GM19193 (cell line): ENCODE results near the gene TANGO2.

Experiments
- POLR2A ChIP-seq: IDR thresholded peaks from 4 replicates; pipeline ENCODE4 v1.6.1; 2011; ENCODE audit not compliant: insufficient read depth, insufficient read length; ENCODE audit errors: extremely low read depth

Gene TANGO2

GRCh38 chr22:20060700-20061480 is 40.0 kb downstream of the TANGO2 start:
- no peak for TF ChIP-seq POLR2A

- no peak for TF ChIP-seq POLR2A
Observed at GRCh38 chr22:20061481-20061861, 40.6 kb downstream of the TANGO2 start.

GRCh38 chr22:20062043-20062765 is 41.3 kb downstream of the TANGO2 start:
- TF ChIP-seq POLR2A, result no peak

GRCh38 chr22:20062766-20063083 is 41.8 kb downstream of the TANGO2 start:
- TF ChIP-seq POLR2A, result no peak

GRCh38 chr22:20063271-20064139 is 42.6 kb downstream of the TANGO2 start:
- TF ChIP-seq POLR2A, result no peak

- no peak for TF ChIP-seq POLR2A
Observed at GRCh38 chr22:20064140-20064480, 43.2 kb downstream of the TANGO2 start.

- no peak for TF ChIP-seq POLR2A
Observed at GRCh38 chr22:20064545-20065262, 43.8 kb downstream of the TANGO2 start.

GRCh38 chr22:20065896-20066616 is 45.1 kb downstream of the TANGO2 start:
- TF ChIP-seq POLR2A, result no peak

GRCh38 chr22:20066617-20067383 is 45.9 kb downstream of the TANGO2 start:
- no peak for TF ChIP-seq POLR2A

- TF ChIP-seq POLR2A, result no peak
Observed at GRCh38 chr22:20068640-20069039, 47.7 kb downstream of the TANGO2 start.

GRCh38 chr22:20069331-20070042 is 48.6 kb downstream of the TANGO2 start:
- TF ChIP-seq POLR2A, result no peak

- no peak for TF ChIP-seq POLR2A
Observed at GRCh38 chr22:20071524-20071972, 50.6 kb downstream of the TANGO2 start.
